Trophoblast cell (in vitro differentiated cells and primary cell): ENCODE measurements around the gene GRIK5.

Experiments
- DNase-seq, 2 donors: peaks; one replicate each; pipeline ENCODE4 v3.0.0-alpha.2; 2016
- H2AFZ ChIP-seq: 2 replicates; pipeline ENCODE4 v1.6.1; 2013; ENCODE audit warnings: low read length, moderate library complexity, mild to moderate bottlenecking; ENCODE audit not compliant: insufficient read depth, poor library complexity
- H2AK5ac ChIP-seq: 2 replicates; pipeline ENCODE4 v1.6.1; 2013; ENCODE audit warnings: mild to moderate bottlenecking, low read length
- H2BK120ac ChIP-seq: 2 replicates; pipeline ENCODE4 v1.6.1; 2013; ENCODE audit warnings: low read length, mild to moderate bottlenecking, moderate library complexity; ENCODE audit not compliant: insufficient read depth, poor library complexity
- H2BK12ac ChIP-seq: 2 replicates; pipeline ENCODE4 v1.6.1; 2013; ENCODE audit warnings: mild to moderate bottlenecking, low read length, moderate library complexity
- H2BK5ac ChIP-seq: 2 replicates; pipeline ENCODE4 v1.6.1; 2013; ENCODE audit warnings: low read length, low read depth, moderate library complexity, mild to moderate bottlenecking; ENCODE audit not compliant: poor library complexity
- H3K14ac ChIP-seq: 2 replicates; pipeline ENCODE4 v1.6.1; 2013; ENCODE audit warnings: mild to moderate bottlenecking, low read length
- H3K18ac ChIP-seq: 2 replicates; pipeline ENCODE4 v1.6.1; 2013; ENCODE audit warnings: mild to moderate bottlenecking, low read length
- H3K23ac ChIP-seq: 2 replicates; pipeline ENCODE4 v1.6.1; 2013; ENCODE audit warnings: low read length
- H3K27ac ChIP-seq: 2 replicates; pipeline ENCODE4 v1.5.1; 2013; ENCODE audit warnings: low read depth, mild to moderate bottlenecking, inconsistent platforms, low read length, moderate library complexity
- H3K27me3 ChIP-seq: 2 replicates; pipeline ENCODE4 v1.6.1; 2013; ENCODE audit warnings: inconsistent platforms, mild to moderate bottlenecking, low read length, moderate library complexity; ENCODE audit not compliant: insufficient read depth
- H3K36me3 ChIP-seq, 2 experiments: 1 replicate in 1 of 2; 2 replicates in 1 of 2; pipeline ENCODE4 v1.6.1; 2013; ENCODE audit warnings: low read length in 2 of 2, mild to moderate bottlenecking in 2 of 2, moderate library complexity in 1 of 2; ENCODE audit not compliant: insufficient read depth in 2 of 2, control insufficient read depth in 1 of 2
- H3K4ac ChIP-seq: 2 replicates; pipeline ENCODE4 v1.6.1; 2013; ENCODE audit warnings: low read depth, mild to moderate bottlenecking, low read length, moderate library complexity
- H3K4me1 ChIP-seq, 2 experiments: 1 replicate in 1 of 2; 2 replicates in 1 of 2; pipeline ENCODE4 v1.6.1; 2013; ENCODE audit warnings: low read length in 2 of 2, mild to moderate bottlenecking in 2 of 2, moderate library complexity in 1 of 2; ENCODE audit not compliant: insufficient read depth in 2 of 2, control insufficient read depth in 1 of 2
- H3K4me2 ChIP-seq: 2 replicates; pipeline ENCODE4 v1.6.1; 2013; ENCODE audit warnings: inconsistent platforms, mild to moderate bottlenecking, low read length, moderate library complexity
- H3K4me3 ChIP-seq: 2 replicates; pipeline ENCODE4 v1.5.1; 2013; ENCODE audit warnings: mild to moderate bottlenecking, low read depth, low read length, inconsistent platforms
- H3K79me1 ChIP-seq: one replicate; pipeline ENCODE4 v1.6.1; 2013; ENCODE audit warnings: low read length
- H3K79me2 ChIP-seq: 2 replicates; pipeline ENCODE4 v1.6.1; 2013; ENCODE audit warnings: low read length, mild to moderate bottlenecking; ENCODE audit not compliant: control insufficient read depth, insufficient read depth, poor library complexity
- H3K9ac ChIP-seq: 2 replicates; pipeline ENCODE4 v1.6.1; 2013; ENCODE audit warnings: mild to moderate bottlenecking, low read length
- H3K9me3 ChIP-seq: 2 replicates; pipeline ENCODE4 v1.6.1; 2013; ENCODE audit warnings: low read depth, mild to moderate bottlenecking, control low read depth, inconsistent platforms, low read length; ENCODE audit not compliant: insufficient read depth
- H4K12ac ChIP-seq: 2 replicates; pipeline ENCODE4 v1.6.1; 2013; ENCODE audit warnings: low read depth, mild to moderate bottlenecking, low read length, moderate library complexity
- H4K8ac ChIP-seq: 2 replicates; pipeline ENCODE4 v1.6.1; 2013; ENCODE audit warnings: low read depth, mild to moderate bottlenecking, low read length, moderate library complexity
- H4K91ac ChIP-seq: one replicate; pipeline ENCODE4 v1.6.1; 2013; ENCODE audit warnings: low read depth, mild to moderate bottlenecking, low read length, moderate library complexity
- WGBS: extraction: QIAGEN DNeasy Blood & Tissue Kit; methylation state at CpG from one replicate; pipeline ENCODE4 v1.1.7; 2013; ENCODE audit warnings: missing lambda C conversion rate; ENCODE audit not compliant: insufficient read length, insufficient coverage; ENCODE audit errors: extremely low coverage; 5-methylcytosine and 5-hydroxymethylcytosine counted together

Gene GRIK5

DNA sequence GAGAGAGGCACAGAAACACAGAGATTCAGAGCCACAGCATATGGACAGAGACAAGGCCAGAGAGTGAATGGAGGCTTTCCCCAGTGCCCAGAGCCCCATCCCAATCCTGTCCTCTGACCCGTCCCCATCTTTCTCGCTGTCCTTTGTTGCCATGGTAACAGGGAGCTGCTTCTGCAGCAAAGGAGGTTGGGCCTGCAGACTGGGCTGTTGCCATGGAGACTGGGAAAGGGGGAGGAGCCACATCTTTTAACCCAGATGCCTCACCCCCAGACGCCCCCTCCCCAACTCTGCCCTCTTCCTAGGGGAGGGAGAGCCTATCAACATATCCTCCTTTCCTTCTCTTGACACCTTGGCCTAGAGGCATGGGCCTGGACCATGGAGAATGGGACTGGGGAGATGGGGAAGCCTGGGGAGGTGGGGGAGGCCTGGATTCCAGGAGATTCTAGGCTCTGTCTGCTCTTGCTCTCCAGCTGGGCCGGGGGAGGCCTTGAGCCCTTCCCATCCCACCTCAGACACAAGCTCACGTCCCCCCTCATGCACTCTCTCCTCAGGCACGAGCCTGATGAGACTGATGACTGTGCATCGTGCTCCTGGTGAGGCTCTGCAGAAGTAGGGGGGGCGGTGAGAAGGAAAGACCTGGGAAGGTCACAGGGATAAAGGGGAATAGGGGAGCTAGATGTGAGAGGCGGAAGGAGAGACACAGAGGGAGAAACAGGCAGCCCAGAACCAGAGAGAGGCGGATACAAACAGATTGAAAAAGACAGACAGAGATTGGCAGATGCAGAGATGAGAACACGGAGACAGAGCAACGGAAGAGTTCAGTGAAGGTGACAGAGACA lies 73.8 kb downstream of the GRIK5 start:
- no peak overlapping the region for H2AK5ac ChIP-seq
- H2AFZ ChIP-seq, result no peak overlapping the region
- no peak overlapping the region for H3K23ac ChIP-seq
- DNase-seq, result no peak
- no peak overlapping the region for H3K27ac ChIP-seq
- H2BK5ac ChIP-seq, result no peak overlapping the region
- WGBS, result no CpG with 5 or more reads among the region's 12 CpGs
- H3K79me1 ChIP-seq, result no peaks in the 10 kb centered on the region
- H3K4me1 ChIP-seq, result no peaks in the 10 kb centered on the region
- no peaks in the 10 kb centered on the region for H3K79me2 ChIP-seq
- no peak overlapping the region for H4K12ac ChIP-seq
- H3K27me3 ChIP-seq, result peaks cover 48% of the 10 kb centered on the region
- no peak overlapping the region for H3K18ac ChIP-seq
- peaks cover 17% of the 10 kb centered on the region for H3K9me3 ChIP-seq
- H2BK12ac ChIP-seq, result no peak overlapping the region
- no peak overlapping the region for H4K8ac ChIP-seq
- H3K14ac ChIP-seq, result no peak overlapping the region
- H3K4me3 ChIP-seq, result no peak overlapping the region
- no peak overlapping the region for H3K4ac ChIP-seq
- no peaks in the 10 kb centered on the region for H3K36me3 ChIP-seq
- H3K4me2 ChIP-seq, result no peak overlapping the region
- no peak overlapping the region for H4K91ac ChIP-seq
- H2BK120ac ChIP-seq, result no peak overlapping the region
- H3K9ac ChIP-seq, result no peak overlapping the region

- H3K79me1 ChIP-seq, result no peaks in the 10 kb centered on the region
- no peak overlapping the region for H3K4me2 ChIP-seq
- no peak overlapping the region for H3K18ac ChIP-seq
- no peak for DNase-seq
- no peak overlapping the region for H4K91ac ChIP-seq
- no peak overlapping the region for H2AK5ac ChIP-seq
- H3K4me1 ChIP-seq, result no peaks in the 10 kb centered on the region
- 100% methylated on average over 4 of the region's 19 CpGs for WGBS
- peak overlapping the region; percentile 10 for H3K4me3 ChIP-seq
- H3K9ac ChIP-seq, result no peak overlapping the region
- peak overlapping the region; percentile 45 for H3K23ac ChIP-seq
- no peak overlapping the region for H3K14ac ChIP-seq
- H3K27me3 ChIP-seq, result peaks cover 42% of the 10 kb centered on the region
- H2BK120ac ChIP-seq, result no peak overlapping the region
- H3K9me3 ChIP-seq, result peaks cover 13% of the 10 kb centered on the region
- H2BK12ac ChIP-seq, result no peak overlapping the region
- no peak overlapping the region for H4K8ac ChIP-seq
- no peak overlapping the region for H2BK5ac ChIP-seq
- H3K79me2 ChIP-seq, result no peaks in the 10 kb centered on the region
- H2AFZ ChIP-seq, result no peak overlapping the region
- H3K27ac ChIP-seq, result no peak overlapping the region
- no peak overlapping the region for H4K12ac ChIP-seq
- no peaks in the 10 kb centered on the region for H3K36me3 ChIP-seq
- no peak overlapping the region for H3K4ac ChIP-seq
Measured at GRCh38 chr19:41994994-41995958, 74.7 kb downstream of the GRIK5 start.

DNA sequence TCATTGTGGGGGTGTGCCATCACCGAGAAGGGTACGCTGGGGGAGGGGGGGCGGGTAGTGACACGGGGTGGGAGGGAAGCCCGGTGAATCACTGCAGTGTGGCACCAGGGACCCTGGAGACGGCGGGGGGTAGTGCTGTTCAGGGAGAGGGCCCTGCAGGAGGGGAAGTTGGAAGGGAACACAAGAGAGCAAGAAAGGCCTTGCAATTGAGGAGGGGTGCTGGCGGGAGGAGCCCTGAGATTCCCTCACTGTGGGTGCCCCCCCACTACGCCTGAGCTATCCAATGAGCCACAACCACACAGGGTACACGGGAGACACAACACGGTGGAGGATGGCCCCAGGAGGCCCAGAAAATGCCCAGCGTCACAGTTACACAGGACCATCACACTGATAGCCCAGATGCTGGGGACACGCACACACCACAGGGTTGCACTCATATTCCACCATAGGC lies 75.5 kb downstream of the GRIK5 start:
- no peak overlapping the region for H3K18ac ChIP-seq
- H3K14ac ChIP-seq, result no peak overlapping the region
- H3K27ac ChIP-seq, result no peak overlapping the region
- H2AFZ ChIP-seq, result no peak overlapping the region
- H3K4me3 ChIP-seq, result peak overlapping the region; percentile 10
- DNase-seq, result no peak
- H3K23ac ChIP-seq, result no peak overlapping the region
- H2BK12ac ChIP-seq, result no peak overlapping the region
- H3K4ac ChIP-seq, result no peak overlapping the region
- H4K12ac ChIP-seq, result no peak overlapping the region
- H2BK120ac ChIP-seq, result no peak overlapping the region
- H2AK5ac ChIP-seq, result no peak overlapping the region
- no peaks in the 10 kb centered on the region for H3K4me1 ChIP-seq
- H4K91ac ChIP-seq, result no peak overlapping the region
- H4K8ac ChIP-seq, result no peak overlapping the region
- H3K79me1 ChIP-seq, result no peaks in the 10 kb centered on the region
- no peak overlapping the region for H3K4me2 ChIP-seq
- peaks cover 13% of the 10 kb centered on the region for H3K9me3 ChIP-seq
- WGBS, result no CpG with 5 or more reads among the region's 13 CpGs
- peaks cover 35% of the 10 kb centered on the region for H3K27me3 ChIP-seq
- H3K36me3 ChIP-seq, result no peaks in the 10 kb centered on the region
- H3K9ac ChIP-seq, result no peak overlapping the region
- H2BK5ac ChIP-seq, result no peak overlapping the region
- H3K79me2 ChIP-seq, result no peaks in the 10 kb centered on the region

DNA sequence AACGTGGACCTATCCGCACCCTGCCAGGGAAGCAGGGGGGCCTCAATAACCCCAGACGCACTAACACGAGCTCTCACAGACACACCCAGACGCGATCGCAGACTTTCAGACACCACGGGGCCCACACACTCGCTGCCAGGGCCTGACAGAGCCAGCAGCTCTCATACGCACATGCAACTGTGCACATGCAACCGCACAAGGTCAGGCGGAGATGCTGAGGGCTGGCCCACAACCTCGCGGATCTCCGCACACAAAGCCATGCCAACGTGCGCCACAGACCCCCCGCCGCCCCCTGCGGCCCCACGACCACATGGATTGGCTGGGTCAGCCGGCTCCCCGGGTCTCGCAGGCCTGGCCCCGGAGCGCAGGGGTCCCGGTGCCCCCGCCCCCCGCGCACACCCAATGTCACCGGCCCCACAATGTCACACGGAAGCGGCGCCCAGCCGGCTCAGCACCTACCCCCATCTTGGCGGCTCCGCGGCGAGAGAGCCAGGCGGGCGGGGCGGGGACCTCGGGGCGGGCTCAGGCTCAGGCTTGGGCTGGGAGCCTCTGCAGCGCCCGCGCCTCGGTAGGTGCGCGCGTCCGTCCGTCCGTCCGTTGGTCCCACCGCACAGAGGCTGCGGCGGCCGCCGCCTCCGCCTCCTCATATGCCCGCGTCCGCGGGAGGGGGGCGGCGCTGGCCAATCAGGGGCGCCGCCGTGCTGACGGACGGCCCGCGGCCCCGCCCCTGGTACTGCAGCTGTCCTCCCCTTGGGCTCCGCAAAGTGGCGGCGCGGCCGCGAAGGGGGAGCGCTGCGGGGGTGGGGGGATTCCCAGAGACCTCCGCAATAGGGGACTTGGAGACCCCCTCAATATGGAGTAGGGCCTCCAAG lies 76.2 kb downstream of the GRIK5 start, which contains the start of gene ATP1A3:
Gene ATP1A3 (minus strand): TSS at position 619 of the 872 bp plus-strand sequence. CDS start 154 bp downstream, at position 465.
- H3K27me3 ChIP-seq, result peaks cover 28% of the 10 kb centered on the region
- H3K36me3 ChIP-seq, result no peaks in the 10 kb centered on the region
- H3K4me2 ChIP-seq, result peak within 1 kb of the TSS; percentile 65
- H3K14ac ChIP-seq, result no peak within 1 kb of the TSS
- no peak within 1 kb of the TSS for H3K27ac ChIP-seq
- H2AK5ac ChIP-seq, result no peak within 1 kb of the TSS
- no peak within 1 kb of the TSS for H4K8ac ChIP-seq
- WGBS, result no CpG with 5 or more reads among the region's 84 CpGs
- peak within 1 kb of the TSS; percentile 26 for H3K4me3 ChIP-seq
- H2BK12ac ChIP-seq, result no peak within 1 kb of the TSS
- no peak within 1 kb of the TSS for H2BK5ac ChIP-seq
- no peak within 1 kb of the TSS for H3K9ac ChIP-seq
- no peak within 1 kb of the TSS for H4K12ac ChIP-seq
- DNase-seq, result peak in 1 of 2 donors; percentile 3
- H3K4me1 ChIP-seq, result no peaks in the 10 kb centered on the region
- no peak within 1 kb of the TSS for H2BK120ac ChIP-seq
- no peak within 1 kb of the TSS for H3K18ac ChIP-seq
- H3K79me2 ChIP-seq, result no peaks in the 10 kb centered on the region
- peak within 1 kb of the TSS; percentile 45 for H3K23ac ChIP-seq
- H4K91ac ChIP-seq, result no peak within 1 kb of the TSS
- no peaks in the 10 kb centered on the region for H3K79me1 ChIP-seq
- H2AFZ ChIP-seq, result no peak within 1 kb of the TSS
- H3K4ac ChIP-seq, result no peak within 1 kb of the TSS
- H3K9me3 ChIP-seq, result peaks cover 13% of the 10 kb centered on the region
